ENCODE measurements around the gene OPRD1.
"Not testable (repeated sequence)": the region's sequence is repeated elsewhere in the genome, so short reads cannot be mapped to it uniquely, and the experiment has no call there.

OPRD1 gene

GRCh38 chr1:28801461-28801860 lies 10.5 kb upstream of the OPRD1 start:
- no peak for DNase-seq (ENCODE audit: low read depth)

GRCh38 chr1:28803051-28803450 lies 8.9 kb upstream of the OPRD1 start:
- no peak for DNase-seq (ENCODE audit: low read depth)

GRCh38 chr1:28803662-28804061 lies 8.3 kb upstream of the OPRD1 start:
- DNase-seq (ENCODE audit: low read depth), result no peak

- DNase-seq (ENCODE audit: low read depth), result no peak
Measured at GRCh38 chr1:28804071-28804470, 7.9 kb upstream of the OPRD1 start.

GRCh38 chr1:28807046-28807445 lies 4.9 kb upstream of the OPRD1 start:
- no peak for DNase-seq (ENCODE audit: low read depth)

GRCh38 chr1:28807986-28808385 lies 4.0 kb upstream of the OPRD1 start:
- DNase-seq (ENCODE audit: low read depth), result no peak

- no peak for DNase-seq (ENCODE audit: low read depth)
Measured at GRCh38 chr1:28811369-28811765, 603 bp upstream of the OPRD1 start.

- no peak for DNase-seq (ENCODE audit: low read depth)
Measured at GRCh38 chr1:28812669-28813468, 899 bp downstream of the OPRD1 start.

- DNase-seq (ENCODE audit: low read depth), result no peak
Measured at GRCh38 chr1:28813931-28814465, 2.0 kb downstream of the OPRD1 start.

- DNase-seq (ENCODE audit: low read depth), result no peak
Measured at GRCh38 chr1:28815533-28816185, 3.7 kb downstream of the OPRD1 start.

GRCh38 chr1:28817133-28817532 lies 5.2 kb downstream of the OPRD1 start:
- DNase-seq (ENCODE audit: low read depth), result no peak

GRCh38 chr1:28819020-28819419 lies 7.0 kb downstream of the OPRD1 start:
- no peak for DNase-seq (ENCODE audit: low read depth)

GRCh38 chr1:28822799-28823198 lies 10.8 kb downstream of the OPRD1 start:
- no peak for DNase-seq (ENCODE audit: low read depth)

GRCh38 chr1:28824061-28824460 lies 12.1 kb downstream of the OPRD1 start:
- not testable (repeated sequence) for DNase-seq (ENCODE audit: low read depth)

- not testable (repeated sequence) for DNase-seq (ENCODE audit: low read depth)
Measured at GRCh38 chr1:28828227-28828858, 16.4 kb downstream of the OPRD1 start.

- no peak for DNase-seq (ENCODE audit: low read depth)
Measured at GRCh38 chr1:28830814-28831213, 18.8 kb downstream of the OPRD1 start.

GRCh38 chr1:28832966-28833365 lies 21.0 kb downstream of the OPRD1 start:
- no peak for DNase-seq (ENCODE audit: low read depth)

- DNase-seq (ENCODE audit: low read depth), result no peak
Measured at GRCh38 chr1:28833381-28833780, 21.4 kb downstream of the OPRD1 start.

- no peak for DNase-seq (ENCODE audit: low read depth)
Measured at GRCh38 chr1:28835237-28835650, 23.3 kb downstream of the OPRD1 start.

- DNase-seq (ENCODE audit: low read depth), result no peak
Measured at GRCh38 chr1:28836421-28836956, 24.5 kb downstream of the OPRD1 start.

GRCh38 chr1:28840928-28841544 lies 29.1 kb downstream of the OPRD1 start:
- no peak for DNase-seq (ENCODE audit: low read depth)

All from activated T-cell treated with anti-CD3 and anti-CD28 coated beads for 24 hours (primary cell).